Mucosa of descending colon (tissue), 3 donors: ENCODE data around the gene SAXO2. TPM values are rescaled to one million over a fixed set of nuclear protein-coding genes. Genes with fewer than 3 reads are reported as not detected.
"Not testable (repeated sequence)": the region's sequence is repeated elsewhere in the genome, so short reads cannot be mapped to it uniquely, and the experiment has no call there.

Source experiments
- ATAC-seq: fragments of 200-7000 bp; cut with Tn5 transposase; one replicate; pipeline ENCODE4 v1.9.1; 2020; ENCODE audit warnings: mild to moderate bottlenecking, moderate library complexity
- DNase-seq, 3 donors: peaks; one replicate each; pipeline ENCODE4 v3.0.0-alpha.2; 2020
- H3K36me3 ChIP-seq: fragments of 200-600 bp; one replicate; pipeline ENCODE4 v1.8.0; 2021; ENCODE audit warnings: low read depth, mild to moderate bottlenecking
- H3K4me1 ChIP-seq: fragments of 200-600 bp; one replicate; pipeline ENCODE4 v1.8.0; 2021; ENCODE audit warnings: low read depth, mild to moderate bottlenecking
- H3K4me3 ChIP-seq: fragments of 200-600 bp; one replicate; pipeline ENCODE4 v1.8.0; 2021; ENCODE audit warnings: mild to moderate bottlenecking
- H3K9me3 ChIP-seq: fragments of 200-600 bp; one replicate; pipeline ENCODE4 v1.8.0; 2021; ENCODE audit warnings: mild to moderate bottlenecking
- intact Hi-C, 2 donors: fragments of 100-400 bp; cut with DNase I in 1 of 2; cut with micrococcal nuclease in 1 of 2; formaldehyde crosslinking; loops; one replicate each; pipeline versions ENCODE4 v1.11.0 to v1.11.1; 2022; cut with DNase I, micrococcal nuclease
- total RNA-seq, 3 donors: library from RNA; stranded (reverse); fragmentation: NEBNext Ultra II Directional in 2 of 3; extraction: Animal tissue kit (Norgen Biotek cat#: 25700) in 2 of 3; gene quantifications; one replicate each; pipeline versions ENCODE4 v1.2.1 to v1.2.4, GENCODE V29; 2021 to 2023
- TF ChIP-seq, protein P1 (sequence below): fragments of 200-600 bp; IDR thresholded peaks from one replicate; pipeline ENCODE4 v1.8.0; 2022; ENCODE audit warnings: antibody characterized with exemption, mild to moderate bottlenecking
- donor health status: DM: no; HTN: no; CAD: no; lungs with moderate emphysema.
- donor health status: DM: no; HTN: no; CAD: no.
- donor health status: DM: no; HTN: yes; CAD: no.

Gene SAXO2
- total RNA-seq, 3 donors from 2014 or later, result 0.58 to 2.3 (median 1.3) TPM

DNA sequence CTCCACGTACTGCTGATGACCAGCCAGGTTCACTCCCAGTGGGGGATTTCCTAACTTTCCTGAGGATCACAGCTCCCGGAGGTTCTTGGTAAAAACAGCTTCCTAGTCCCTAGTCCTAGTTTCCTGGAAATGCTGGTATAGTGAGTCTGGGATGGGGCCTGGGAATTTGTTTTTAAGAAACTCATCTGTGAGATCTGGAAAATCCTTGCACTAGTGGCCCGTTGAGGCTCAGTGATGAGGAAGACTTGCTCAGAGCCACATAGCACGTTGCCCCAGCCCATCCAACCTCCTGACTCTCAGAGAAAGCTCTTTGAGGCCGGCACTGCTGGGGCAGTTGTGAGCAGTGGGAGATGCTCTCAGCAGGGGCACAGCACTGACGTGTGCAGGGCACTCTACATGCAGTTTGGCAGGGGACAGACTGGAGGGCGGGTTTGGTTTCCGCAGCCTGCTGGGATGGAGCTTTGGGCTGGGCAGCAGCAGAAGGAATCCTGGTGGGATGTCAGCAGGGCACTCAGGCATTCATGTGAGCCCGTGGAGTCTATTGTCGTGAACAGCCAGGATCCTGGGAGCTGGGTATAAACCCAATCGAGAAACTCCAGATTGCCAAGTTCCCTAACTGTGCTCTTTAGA is 31.6 kb downstream of the SAXO2 start:
- Histone ChIP-seq H3K9me3 (no peaks in the 10 kb centered on the region), H3K36me3 (no peaks in the 10 kb centered on the region), H3K4me1 (no peaks in the 10 kb centered on the region), H3K4me3 (no peak overlapping the region)
- ATAC-seq, result no peak
- no peak for DNase-seq
- intact Hi-C loops, result no loop called here
- TF ChIP-seq, protein P1, sequence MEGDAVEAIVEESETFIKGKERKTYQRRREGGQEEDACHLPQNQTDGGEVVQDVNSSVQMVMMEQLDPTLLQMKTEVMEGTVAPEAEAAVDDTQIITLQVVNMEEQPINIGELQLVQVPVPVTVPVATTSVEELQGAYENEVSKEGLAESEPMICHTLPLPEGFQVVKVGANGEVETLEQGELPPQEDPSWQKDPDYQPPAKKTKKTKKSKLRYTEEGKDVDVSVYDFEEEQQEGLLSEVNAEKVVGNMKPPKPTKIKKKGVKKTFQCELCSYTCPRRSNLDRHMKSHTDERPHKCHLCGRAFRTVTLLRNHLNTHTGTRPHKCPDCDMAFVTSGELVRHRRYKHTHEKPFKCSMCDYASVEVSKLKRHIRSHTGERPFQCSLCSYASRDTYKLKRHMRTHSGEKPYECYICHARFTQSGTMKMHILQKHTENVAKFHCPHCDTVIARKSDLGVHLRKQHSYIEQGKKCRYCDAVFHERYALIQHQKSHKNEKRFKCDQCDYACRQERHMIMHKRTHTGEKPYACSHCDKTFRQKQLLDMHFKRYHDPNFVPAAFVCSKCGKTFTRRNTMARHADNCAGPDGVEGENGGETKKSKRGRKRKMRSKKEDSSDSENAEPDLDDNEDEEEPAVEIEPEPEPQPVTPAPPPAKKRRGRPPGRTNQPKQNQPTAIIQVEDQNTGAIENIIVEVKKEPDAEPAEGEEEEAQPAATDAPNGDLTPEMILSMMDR, result no peak

DNA sequence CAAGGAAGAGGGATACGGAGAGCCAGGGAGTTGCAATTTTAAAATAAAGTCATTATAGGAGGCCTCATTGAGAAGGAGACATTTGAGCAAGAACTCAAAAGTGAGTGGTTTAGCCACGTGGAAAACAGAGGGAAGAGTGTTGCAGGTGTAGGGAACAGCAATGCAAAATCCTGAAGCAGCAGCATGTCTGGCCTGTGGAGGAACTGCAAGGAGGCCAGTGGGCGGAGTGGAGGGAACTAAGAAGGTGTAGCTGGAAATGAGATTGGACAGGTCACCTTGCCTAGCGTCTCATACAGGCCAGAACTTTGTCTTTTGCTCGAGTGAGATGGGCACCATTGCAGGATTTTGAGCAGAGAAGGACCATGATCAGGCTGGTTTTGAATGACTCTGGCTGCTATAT is 34.9 kb downstream of the SAXO2 start:
- no peak for ATAC-seq
- no peak overlapping the region for H3K4me3 ChIP-seq
- no peak for DNase-seq
- TF ChIP-seq, protein P1, result no peak
- no peaks in the 10 kb centered on the region for H3K36me3 ChIP-seq
- no peaks in the 10 kb centered on the region for H3K4me1 ChIP-seq
- intact Hi-C loops, result no loop called here
- H3K9me3 ChIP-seq, result no peaks in the 10 kb centered on the region

DNA sequence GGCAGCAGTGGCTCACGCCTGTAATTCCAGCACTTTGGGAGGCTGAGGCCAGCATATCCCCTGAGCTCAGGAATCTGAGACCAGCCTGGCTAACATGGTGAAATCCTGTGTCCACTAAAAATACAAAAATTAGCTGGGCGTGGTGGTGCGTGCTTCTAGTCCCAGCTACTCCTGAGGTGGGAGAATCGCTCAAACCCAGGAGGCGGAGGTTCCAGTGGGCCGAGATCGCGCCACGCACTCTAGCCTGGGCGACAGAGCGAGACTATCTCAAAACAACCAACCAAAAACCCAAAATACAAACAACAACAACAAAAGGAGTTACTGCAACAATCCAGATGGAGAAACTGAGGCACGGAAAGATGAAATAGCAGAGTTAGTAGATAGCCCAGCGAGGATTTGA is 35.4 kb downstream of the SAXO2 start:
- Histone ChIP-seq H3K4me3 (no peak overlapping the region), H3K4me1 (no peaks in the 10 kb centered on the region), H3K9me3 (no peaks in the 10 kb centered on the region), H3K36me3 (no peaks in the 10 kb centered on the region)
- no peak for ATAC-seq
- TF ChIP-seq, protein P1, result no peak
- no peak for DNase-seq
- intact Hi-C loops, result no loop called here

DNA sequence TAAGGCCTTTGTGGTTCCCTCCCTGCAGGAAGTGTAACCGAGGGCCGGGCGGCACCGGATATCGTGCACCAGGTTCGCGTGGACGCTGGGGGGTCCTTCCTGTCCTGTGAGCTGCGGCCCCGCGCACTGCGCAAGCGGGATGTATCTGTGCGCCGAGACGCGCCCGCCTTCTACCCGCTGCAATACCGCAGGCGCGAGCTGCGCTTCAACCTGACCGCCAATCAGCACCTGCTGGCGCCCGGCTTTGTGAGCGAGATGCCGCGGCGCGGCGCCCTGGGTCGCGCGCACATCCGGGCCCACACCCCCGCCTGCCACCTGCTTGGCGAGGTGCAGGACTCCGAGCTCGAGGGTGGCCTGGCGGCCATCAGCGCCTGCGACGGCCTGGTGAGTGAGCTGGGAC is 35.9 kb downstream of the SAXO2 start:
- Histone ChIP-seq H3K4me1 (no peaks in the 10 kb centered on the region), H3K4me3 (no peak overlapping the region), H3K9me3 (no peaks in the 10 kb centered on the region), H3K36me3 (no peaks in the 10 kb centered on the region)
- ATAC-seq (peak; percentile 62), DNase-seq (peak; percentile 19 to 74 (median 61))
- TF ChIP-seq, protein P1, result no peak
- intact Hi-C loops, result no loop called here

DNA sequence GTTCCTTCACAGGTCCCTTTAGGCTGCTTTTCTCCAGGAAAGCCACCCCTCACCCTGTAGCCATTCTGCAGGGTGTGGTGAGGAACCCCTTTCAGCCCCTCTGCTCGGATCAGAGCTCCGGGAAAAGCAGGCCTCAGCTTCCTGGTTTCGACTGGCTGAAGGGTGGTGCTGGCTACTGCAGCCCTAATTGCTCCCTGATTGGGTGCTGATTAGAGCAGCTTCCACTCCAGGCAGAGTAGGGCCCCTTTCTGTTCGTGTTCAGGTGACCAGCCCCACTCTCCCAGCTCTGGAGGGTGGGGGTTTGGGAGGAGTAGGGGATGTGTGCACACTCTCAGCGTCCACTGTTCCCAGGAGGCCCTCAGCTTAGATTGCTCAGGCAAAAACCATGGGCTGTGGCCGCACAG is 36.9 kb downstream of the SAXO2 start:
- H3K4me1 ChIP-seq, H3K4me3 ChIP-seq, H3K9me3 ChIP-seq, H3K36me3 ChIP-seq, intact Hi-C loops, DNase-seq: not testable (repeated sequence)
- peak; percentile 30 for ATAC-seq

DNA sequence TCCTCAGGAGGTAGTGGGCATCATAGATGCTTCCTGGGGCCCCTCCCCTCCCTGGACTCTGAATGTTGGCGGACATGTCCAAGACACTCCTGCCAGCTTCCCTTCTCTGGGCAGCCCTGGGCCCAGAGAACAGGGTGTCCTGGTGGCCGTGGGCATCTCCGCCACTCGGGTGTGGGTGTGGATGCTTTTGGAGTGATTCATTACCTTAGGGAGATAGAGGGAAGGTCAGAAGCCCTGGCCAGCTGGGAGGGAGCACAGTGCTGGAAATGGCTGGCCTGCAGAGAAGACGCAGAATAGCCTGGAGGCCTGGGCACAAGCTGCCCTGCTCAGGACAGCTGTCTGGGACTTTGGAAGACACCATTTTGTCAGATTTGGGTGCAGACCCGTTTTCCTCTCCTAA is 37.7 kb downstream of the SAXO2 start:
- H3K36me3 ChIP-seq, ATAC-seq, H3K4me3 ChIP-seq, intact Hi-C loops, H3K9me3 ChIP-seq, H3K4me1 ChIP-seq, DNase-seq: not testable (repeated sequence)

DNA sequence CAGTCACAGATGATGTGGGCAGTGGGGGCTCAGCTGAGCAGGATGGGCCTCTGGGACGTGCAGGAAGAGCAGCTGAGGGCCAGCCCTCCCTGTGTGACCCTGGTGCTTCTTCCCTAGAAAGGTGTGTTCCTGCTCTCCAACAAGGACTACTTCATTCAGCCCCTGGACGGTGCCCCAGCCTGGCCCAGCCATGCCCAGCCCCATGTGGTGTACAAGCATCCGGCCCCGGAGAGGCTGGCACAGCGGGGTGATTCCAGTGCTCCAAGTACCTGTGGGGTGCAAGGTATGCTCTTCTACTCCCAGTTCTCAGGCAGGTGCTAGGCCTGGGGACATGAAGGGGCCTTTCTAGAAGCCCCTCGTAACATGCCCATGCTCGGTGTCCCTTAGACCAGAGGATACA is 38.3 kb downstream of the SAXO2 start:
- H3K4me1 ChIP-seq, result no peaks in the 10 kb centered on the region
- H3K9me3 ChIP-seq, result no peaks in the 10 kb centered on the region
- no peak overlapping the region for H3K4me3 ChIP-seq
- TF ChIP-seq, protein P1, result no peak
- ATAC-seq, result no peak
- intact Hi-C loops, result no loop called here
- no peak for DNase-seq
- no peaks in the 10 kb centered on the region for H3K36me3 ChIP-seq
